HCT116 (cell line): Measurements from ENCODE around the gene HOXD11.

Source experiments
- CEBPB ChIP-seq: IDR thresholded peaks from 2 replicates; pipeline ENCODE4 v1.6.1; 2012; ENCODE audit warnings: low read depth
- EZH2 ChIP-seq: fragments of 200-600 bp; sonication (generic); IDR thresholded peaks from 2 replicates; pipeline ENCODE4 v1.6.1; 2017; ENCODE audit warnings: antibody characterized with exemption, mixed run types
- EZH2phosphoT487 ChIP-seq: fragments of 200-600 bp; IDR thresholded peaks from 2 replicates; pipeline ENCODE4 v1.6.1; 2018; ENCODE audit warnings: antibody characterized with exemption, borderline replicate concordance
- FOSL1 ChIP-seq: IDR thresholded peaks from 2 replicates; pipeline ENCODE4 v1.6.1; 2012; ENCODE audit warnings: low read depth
- JUND ChIP-seq: IDR thresholded peaks from 2 replicates; pipeline ENCODE4 v1.6.1; 2012
- SP1 ChIP-seq: IDR thresholded peaks from 2 replicates; pipeline ENCODE4 v1.6.1; 2012; ENCODE audit warnings: low read depth
- ZNF274 ChIP-seq: fragments of 200-500 bp; sonication (Bioruptor generic); IDR thresholded peaks from 2 replicates; pipeline ENCODE4 v1.6.1; 2014; ENCODE audit warnings: mild to moderate bottlenecking, low read depth, low read length, inconsistent platforms
- TF ChIP-seq, protein P1 (sequence below), 3 experiments: fragments of 200-600 bp in 1 of 3; sonication (generic) in 1 of 3; IDR thresholded peaks in 2 of 3; conservative IDR thresholded peaks in 1 of 3; 2 replicates each; pipeline ENCODE4 v1.5.1; 2012 to 2017; ENCODE audit warnings: low read depth in 2 of 3, low read length in 2 of 3, antibody characterized with exemption in 1 of 3, borderline replicate concordance in 1 of 3, control low read depth in 1 of 3, mild to moderate bottlenecking in 1 of 3, mixed read lengths in 1 of 3, mixed run types in 1 of 3, moderate library complexity in 1 of 3; ENCODE audit not compliant: insufficient read depth in 1 of 3
- TF ChIP-seq, protein P2 (sequence below): IDR thresholded peaks from 2 replicates; pipeline ENCODE4 v1.6.1; 2012
- TF ChIP-seq, protein P3 (sequence below): IDR thresholded peaks from 2 replicates; pipeline ENCODE4 v1.6.1; 2012; ENCODE audit warnings: low read depth

DNA sequence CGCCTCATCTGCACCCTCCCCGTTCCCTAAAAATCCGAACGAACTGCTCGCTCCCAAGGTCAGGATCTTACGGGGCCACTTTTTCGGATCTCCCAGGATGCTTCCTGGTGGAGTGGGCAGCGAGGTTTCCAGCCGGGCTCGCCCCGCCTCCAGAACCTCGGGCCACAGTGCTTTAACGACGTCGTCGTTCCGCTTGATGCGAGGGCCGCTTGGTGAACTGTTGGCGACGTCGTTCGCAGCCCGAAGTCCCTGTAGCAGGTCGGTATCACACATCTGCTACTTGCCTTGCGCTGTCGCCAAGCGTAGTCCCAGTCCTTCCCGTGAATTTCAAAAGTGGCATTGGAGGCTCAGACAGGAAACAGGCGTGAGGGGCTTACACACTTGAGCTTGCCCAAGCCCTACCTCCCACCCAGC lies 38.7 kb upstream of the HOXD11 start:
- TF ChIP-seq, protein P1, sequence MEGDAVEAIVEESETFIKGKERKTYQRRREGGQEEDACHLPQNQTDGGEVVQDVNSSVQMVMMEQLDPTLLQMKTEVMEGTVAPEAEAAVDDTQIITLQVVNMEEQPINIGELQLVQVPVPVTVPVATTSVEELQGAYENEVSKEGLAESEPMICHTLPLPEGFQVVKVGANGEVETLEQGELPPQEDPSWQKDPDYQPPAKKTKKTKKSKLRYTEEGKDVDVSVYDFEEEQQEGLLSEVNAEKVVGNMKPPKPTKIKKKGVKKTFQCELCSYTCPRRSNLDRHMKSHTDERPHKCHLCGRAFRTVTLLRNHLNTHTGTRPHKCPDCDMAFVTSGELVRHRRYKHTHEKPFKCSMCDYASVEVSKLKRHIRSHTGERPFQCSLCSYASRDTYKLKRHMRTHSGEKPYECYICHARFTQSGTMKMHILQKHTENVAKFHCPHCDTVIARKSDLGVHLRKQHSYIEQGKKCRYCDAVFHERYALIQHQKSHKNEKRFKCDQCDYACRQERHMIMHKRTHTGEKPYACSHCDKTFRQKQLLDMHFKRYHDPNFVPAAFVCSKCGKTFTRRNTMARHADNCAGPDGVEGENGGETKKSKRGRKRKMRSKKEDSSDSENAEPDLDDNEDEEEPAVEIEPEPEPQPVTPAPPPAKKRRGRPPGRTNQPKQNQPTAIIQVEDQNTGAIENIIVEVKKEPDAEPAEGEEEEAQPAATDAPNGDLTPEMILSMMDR (IDR thresholded peaks at IDR 0.05 in 2 of 3, conservative IDR thresholded peaks at IDR 0.05 in 1 of 3; ENCODE audit: borderline replicate concordance in 1 of 3, insufficient read depth in 1 of 3, low read depth in 2 of 3, low read length in 2 of 3), result no peak
- TF ChIP-seq FOSL1 (no peak), EZH2phosphoT487 (no peak), JUND (no peak), ZNF274 (no peak), SP1 (no peak), CEBPB (no peak), EZH2 (no peak)
- TF ChIP-seq, protein P2, sequence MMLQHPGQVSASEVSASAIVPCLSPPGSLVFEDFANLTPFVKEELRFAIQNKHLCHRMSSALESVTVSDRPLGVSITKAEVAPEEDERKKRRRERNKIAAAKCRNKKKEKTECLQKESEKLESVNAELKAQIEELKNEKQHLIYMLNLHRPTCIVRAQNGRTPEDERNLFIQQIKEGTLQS, result no peak
- TF ChIP-seq, protein P3, sequence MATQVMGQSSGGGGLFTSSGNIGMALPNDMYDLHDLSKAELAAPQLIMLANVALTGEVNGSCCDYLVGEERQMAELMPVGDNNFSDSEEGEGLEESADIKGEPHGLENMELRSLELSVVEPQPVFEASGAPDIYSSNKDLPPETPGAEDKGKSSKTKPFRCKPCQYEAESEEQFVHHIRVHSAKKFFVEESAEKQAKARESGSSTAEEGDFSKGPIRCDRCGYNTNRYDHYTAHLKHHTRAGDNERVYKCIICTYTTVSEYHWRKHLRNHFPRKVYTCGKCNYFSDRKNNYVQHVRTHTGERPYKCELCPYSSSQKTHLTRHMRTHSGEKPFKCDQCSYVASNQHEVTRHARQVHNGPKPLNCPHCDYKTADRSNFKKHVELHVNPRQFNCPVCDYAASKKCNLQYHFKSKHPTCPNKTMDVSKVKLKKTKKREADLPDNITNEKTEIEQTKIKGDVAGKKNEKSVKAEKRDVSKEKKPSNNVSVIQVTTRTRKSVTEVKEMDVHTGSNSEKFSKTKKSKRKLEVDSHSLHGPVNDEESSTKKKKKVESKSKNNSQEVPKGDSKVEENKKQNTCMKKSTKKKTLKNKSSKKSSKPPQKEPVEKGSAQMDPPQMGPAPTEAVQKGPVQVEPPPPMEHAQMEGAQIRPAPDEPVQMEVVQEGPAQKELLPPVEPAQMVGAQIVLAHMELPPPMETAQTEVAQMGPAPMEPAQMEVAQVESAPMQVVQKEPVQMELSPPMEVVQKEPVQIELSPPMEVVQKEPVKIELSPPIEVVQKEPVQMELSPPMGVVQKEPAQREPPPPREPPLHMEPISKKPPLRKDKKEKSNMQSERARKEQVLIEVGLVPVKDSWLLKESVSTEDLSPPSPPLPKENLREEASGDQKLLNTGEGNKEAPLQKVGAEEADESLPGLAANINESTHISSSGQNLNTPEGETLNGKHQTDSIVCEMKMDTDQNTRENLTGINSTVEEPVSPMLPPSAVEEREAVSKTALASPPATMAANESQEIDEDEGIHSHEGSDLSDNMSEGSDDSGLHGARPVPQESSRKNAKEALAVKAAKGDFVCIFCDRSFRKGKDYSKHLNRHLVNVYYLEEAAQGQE, result no peak
